Loucy (cell line): ENCODE data around the gene ZNF10.

ENCODE experiments used
- CTCF ChIP-seq: fragments of 200-600 bp; sonication (generic); conservative IDR thresholded peaks from 2 replicates; pipeline ENCODE4 v1.5.1; 2014; ENCODE audit warnings: mild to moderate bottlenecking, antibody characterized with exemption, low read length
- EZH2phosphoT487 ChIP-seq: fragments of 200-600 bp; IDR thresholded peaks from 2 replicates; pipeline ENCODE4 v1.6.1; 2018; ENCODE audit warnings: antibody characterized with exemption, mild to moderate bottlenecking, moderate library complexity, borderline replicate concordance

GRCh38 chr12:133181238-133181959 lies 51.0 kb downstream of the ZNF10 start, which contains the start of gene ZNF268:
- TF ChIP-seq CTCF (no peak), EZH2phosphoT487 (no peak)
